ENCODE measurements around the gene PHIP. TPM values are rescaled to one million over a fixed set of nuclear protein-coding genes. Genes with fewer than 3 reads are reported as not detected.

The PHIP gene
- total RNA-seq, 4 donors from 2014 or later: 24.9 to 44.2 (median 32.9) TPM

DNA sequence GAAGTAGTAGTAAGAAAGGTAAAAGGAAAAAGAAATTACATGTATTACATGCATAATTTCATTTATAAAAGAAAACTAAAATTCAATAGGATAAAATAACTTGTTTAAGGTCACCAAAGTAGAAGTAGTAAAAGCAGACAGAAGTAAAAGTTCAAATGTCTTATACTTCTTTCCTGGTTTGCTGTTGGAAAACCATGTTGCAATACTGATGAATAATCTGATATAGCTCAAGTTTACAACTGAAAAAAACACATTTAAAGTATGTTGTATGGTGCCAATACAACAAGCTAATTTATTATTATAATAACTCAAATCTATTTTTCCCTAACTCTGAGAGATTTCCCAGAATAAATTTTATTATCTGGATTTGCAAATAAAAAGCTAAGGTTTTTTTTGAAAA is 78.3 kb downstream of the PHIP start:
- Histone ChIP-seq H3K27ac (no peak overlapping the region), H3K27me3 (no peaks in the 10 kb centered on the region), H3K4me3 (no peak overlapping the region), H3K4me1 (no peaks in the 10 kb centered on the region), H3K9me3 (no peaks in the 10 kb centered on the region), H3K36me3 (peaks cover 5 to 86% of the 10 kb centered on the region in 2 donors)
- ATAC-seq: no peak
- TF ChIP-seq, protein P1, sequence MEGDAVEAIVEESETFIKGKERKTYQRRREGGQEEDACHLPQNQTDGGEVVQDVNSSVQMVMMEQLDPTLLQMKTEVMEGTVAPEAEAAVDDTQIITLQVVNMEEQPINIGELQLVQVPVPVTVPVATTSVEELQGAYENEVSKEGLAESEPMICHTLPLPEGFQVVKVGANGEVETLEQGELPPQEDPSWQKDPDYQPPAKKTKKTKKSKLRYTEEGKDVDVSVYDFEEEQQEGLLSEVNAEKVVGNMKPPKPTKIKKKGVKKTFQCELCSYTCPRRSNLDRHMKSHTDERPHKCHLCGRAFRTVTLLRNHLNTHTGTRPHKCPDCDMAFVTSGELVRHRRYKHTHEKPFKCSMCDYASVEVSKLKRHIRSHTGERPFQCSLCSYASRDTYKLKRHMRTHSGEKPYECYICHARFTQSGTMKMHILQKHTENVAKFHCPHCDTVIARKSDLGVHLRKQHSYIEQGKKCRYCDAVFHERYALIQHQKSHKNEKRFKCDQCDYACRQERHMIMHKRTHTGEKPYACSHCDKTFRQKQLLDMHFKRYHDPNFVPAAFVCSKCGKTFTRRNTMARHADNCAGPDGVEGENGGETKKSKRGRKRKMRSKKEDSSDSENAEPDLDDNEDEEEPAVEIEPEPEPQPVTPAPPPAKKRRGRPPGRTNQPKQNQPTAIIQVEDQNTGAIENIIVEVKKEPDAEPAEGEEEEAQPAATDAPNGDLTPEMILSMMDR (IDR thresholded peaks at IDR 0.05): no peak
- no peak for TF ChIP-seq POLR2A (IDR thresholded peaks at IDR 0.05)

DNA sequence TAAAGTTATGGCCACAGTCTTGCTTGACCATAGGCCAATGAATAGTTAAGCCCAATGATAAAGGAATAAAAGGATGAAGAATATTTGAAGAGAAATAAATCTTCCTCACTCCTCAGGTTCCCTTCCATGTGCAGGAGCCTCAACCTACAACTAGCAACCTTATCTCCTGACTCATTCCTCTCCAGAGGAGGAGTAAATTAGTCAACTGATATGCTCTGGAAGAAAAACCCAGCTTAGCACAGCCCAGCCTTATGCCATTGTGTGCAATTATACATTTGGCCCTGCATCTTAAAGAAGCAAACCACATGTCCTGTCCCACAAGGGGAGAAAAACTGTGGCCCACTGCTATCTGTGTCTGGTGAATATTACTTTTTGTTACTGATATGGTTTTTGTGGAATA is 82.1 kb downstream of the PHIP start:
- H3K36me3 ChIP-seq: peaks cover 5 to 87% of the 10 kb centered on the region in 2 donors
- no peaks in the 10 kb centered on the region for H3K4me1 ChIP-seq
- no peaks in the 10 kb centered on the region for H3K27me3 ChIP-seq
- H3K9me3 ChIP-seq: peaks cover 0 to 4% (median 0%) of the 10 kb centered on the region in 3 donors
- H3K4me3 ChIP-seq: no peak overlapping the region
- H3K27ac ChIP-seq: no peak overlapping the region
- ATAC-seq: no peak
- TF ChIP-seq POLR2AphosphoS5 (IDR thresholded peaks at IDR 0.05) (no peak), EP300 (IDR thresholded peaks at IDR 0.05) (no peak), POLR2A (IDR thresholded peaks at IDR 0.05) (no peak)
- TF ChIP-seq, protein P1 (IDR thresholded peaks at IDR 0.05): no peak

DNA sequence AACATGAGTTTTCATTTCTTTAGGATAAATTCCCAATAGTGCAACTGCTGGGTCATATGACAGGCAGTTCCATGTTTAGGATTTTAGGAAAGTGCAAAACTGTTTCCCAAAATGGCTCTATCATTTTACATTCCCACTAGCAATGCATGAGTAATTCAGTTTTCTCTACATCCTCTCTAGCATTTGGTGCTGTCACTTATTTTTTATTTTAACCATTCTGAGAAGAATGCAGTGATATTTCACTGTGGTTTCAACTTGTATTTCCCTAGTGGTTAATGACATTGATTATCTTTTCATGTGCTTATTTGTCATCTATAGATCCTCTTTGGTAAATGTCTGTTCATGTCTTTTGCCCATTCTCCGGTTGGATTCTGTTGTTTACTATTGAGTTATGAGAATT is 82.7 kb downstream of the PHIP start:
- TF ChIP-seq POLR2AphosphoS5 (IDR thresholded peaks at IDR 0.05) (no peak), POLR2A (IDR thresholded peaks at IDR 0.05) (no peak), EP300 (IDR thresholded peaks at IDR 0.05) (no peak)
- TF ChIP-seq, protein P1 (IDR thresholded peaks at IDR 0.05): no peak
- Histone ChIP-seq H3K9me3 (peaks cover 0 to 4% (median 0%) of the 10 kb centered on the region in 3 donors), H3K36me3 (peaks cover 5 to 88% of the 10 kb centered on the region in 2 donors), H3K27ac (no peak overlapping the region), H3K27me3 (no peaks in the 10 kb centered on the region), H3K4me3 (no peak overlapping the region), H3K4me1 (no peaks in the 10 kb centered on the region)
- no peak for ATAC-seq
- WGBS, 2 donors (ENCODE audit: low coverage in 1 of 2): 90% methylated on average over 1 of the region's 1 CpG; no CpG with 5 or more reads in 1 of the 2 donors

DNA sequence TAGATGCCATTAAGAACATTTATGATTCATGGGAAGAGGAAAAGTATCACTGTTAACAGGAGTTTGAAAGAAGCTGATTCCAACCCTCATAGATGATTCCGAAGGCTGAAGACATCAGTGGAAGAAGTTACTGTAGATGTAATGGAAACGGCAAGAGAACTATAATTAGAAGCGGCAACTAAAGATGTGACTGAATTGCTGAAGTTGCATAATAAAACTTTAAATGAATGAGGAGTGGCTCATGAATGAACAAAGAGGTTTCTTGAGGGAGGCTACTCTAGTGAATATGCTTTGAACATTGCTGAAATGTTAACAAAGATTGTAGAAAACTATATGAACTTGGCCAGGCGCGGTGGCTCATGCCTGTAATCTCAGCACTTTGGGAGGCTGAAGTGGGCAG is 84.1 kb downstream of the PHIP start:
- H3K4me3 ChIP-seq: no peak overlapping the region
- no peak for ATAC-seq
- peaks cover 5 to 98% of the 10 kb centered on the region in 2 donors for H3K36me3 ChIP-seq
- no peak overlapping the region for H3K27ac ChIP-seq
- TF ChIP-seq, protein P1 (IDR thresholded peaks at IDR 0.05): no peak
- TF ChIP-seq POLR2A (IDR thresholded peaks at IDR 0.05): no peak
- H3K9me3 ChIP-seq: peaks cover 0 to 4% (median 0%) of the 10 kb centered on the region in 3 donors
- no peaks in the 10 kb centered on the region for H3K4me1 ChIP-seq
- H3K27me3 ChIP-seq: no peaks in the 10 kb centered on the region
- 91 to 100% methylated on average over 5 of the region's 5 CpGs for WGBS, 2 donors (ENCODE audit: low coverage in 1 of 2)

DNA sequence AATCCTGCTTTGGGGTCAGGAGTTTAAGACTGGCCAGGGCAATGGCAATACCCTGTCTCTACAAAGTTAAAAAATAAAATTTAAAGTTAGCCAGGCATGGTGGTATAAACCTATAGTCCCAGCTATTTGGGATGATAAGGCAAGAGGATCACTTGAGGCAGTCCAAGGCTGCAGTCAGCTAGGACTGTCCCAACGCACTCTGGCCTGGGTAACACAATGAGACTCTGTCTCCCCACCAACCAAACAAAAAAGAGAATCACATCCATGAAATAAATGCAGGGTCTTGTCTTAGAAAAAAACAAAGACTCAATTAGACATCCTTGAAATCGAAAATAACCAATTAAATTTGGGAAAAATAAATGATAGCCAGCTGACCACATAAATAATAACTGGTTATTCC is 88.9 kb downstream of the PHIP start:
- Histone ChIP-seq H3K4me3 (no peak overlapping the region), H3K4me1 (peaks cover 0 to 4% (median 0%) of the 10 kb centered on the region in 3 donors), H3K27me3 (no peaks in the 10 kb centered on the region), H3K9me3 (peaks cover 0 to 4% (median 0%) of the 10 kb centered on the region in 3 donors), H3K36me3 (peaks cover 8 to 98% of the 10 kb centered on the region in 2 donors), H3K27ac (no peak overlapping the region)
- no peak for ATAC-seq
- 87 to 93% methylated on average over 1 to 2 of the region's 2 CpGs for WGBS, 2 donors (ENCODE audit: low coverage in 1 of 2)
- TF ChIP-seq POLR2AphosphoS5 (IDR thresholded peaks at IDR 0.05) (no peak), POLR2A (IDR thresholded peaks at IDR 0.05) (no peak), EP300 (IDR thresholded peaks at IDR 0.05) (no peak)
- TF ChIP-seq, protein P1 (IDR thresholded peaks at IDR 0.05): no peak

Data from gastroesophageal sphincter (tissue), 4 donors.